GM12878 (cell line): ENCODE measurements around the gene PDGFD. TPM values are rescaled to one million over a fixed set of nuclear protein-coding genes. Genes with fewer than 3 reads are reported as not detected.
A peak's percentile ranks its signal among the peaks of the same experiment; 100 is the strongest.

Experiments
- CUX1 ChIP-seq: IDR thresholded peaks from 2 replicates; pipeline ENCODE4 v1.6.1; 2012; ENCODE audit warnings: improper control_type of control experiment, low read depth, low read length; ENCODE audit not compliant: insufficient replicate concordance
- HDAC6 ChIP-seq: fragments of 200-600 bp; sonication (generic); IDR thresholded peaks from one replicate; pipeline ENCODE4 v1.8.0; 2017; ENCODE audit warnings: antibody characterized with exemption; ENCODE audit not compliant: unreplicated experiment
- IRF5 ChIP-seq: fragments of 450-650 bp; IDR thresholded peaks from 2 replicates; pipeline ENCODE4 v1.6.1; 2017; ENCODE audit warnings: borderline replicate concordance
- JUNB ChIP-seq: IDR thresholded peaks from 2 replicates; pipeline ENCODE4 v1.6.1; 2016; ENCODE audit warnings: antibody characterized with exemption, mild to moderate bottlenecking
- KAT2A ChIP-seq: conservative IDR thresholded peaks from 2 replicates; pipeline ENCODE4 v1.6.1; 2011; ENCODE audit warnings: low read depth, low read length; ENCODE audit not compliant: control insufficient read depth
- MTA3 ChIP-seq: IDR thresholded peaks from 2 replicates; pipeline ENCODE4 v1.6.1; 2012; ENCODE audit warnings: low read length, inconsistent platforms, borderline replicate concordance
- MXI1 ChIP-seq: fragments of 150-350 bp; IDR thresholded peaks from 2 replicates; pipeline ENCODE4 v1.6.1; 2011; ENCODE audit warnings: low read depth, mild to moderate bottlenecking, inconsistent platforms, low read length, improper control_type of control experiment
- NR2C2 ChIP-seq: IDR thresholded peaks from 2 replicates; pipeline ENCODE4 v1.6.1; 2011; ENCODE audit warnings: borderline replicate concordance, low read depth; ENCODE audit not compliant: control insufficient read depth, insufficient read length
- NRF1 ChIP-seq: conservative IDR thresholded peaks from 2 replicates; pipeline ENCODE4 v1.6.1; 2011; ENCODE audit warnings: mild to moderate bottlenecking, low read depth, low read length, improper control_type of control experiment
- PAX5 ChIP-seq: IDR thresholded peaks from 2 replicates; pipeline ENCODE4 v1.6.1; 2011; ENCODE audit warnings: low read depth, low read length, borderline replicate concordance
- PKNOX1 ChIP-seq: fragments of 450-650 bp; IDR thresholded peaks from 2 replicates; pipeline ENCODE4 v1.6.1; 2016; ENCODE audit warnings: mild to moderate bottlenecking
- SMARCA5 ChIP-seq: fragments of 450-650 bp; IDR thresholded peaks from 2 replicates; pipeline ENCODE4 v1.6.1; 2017; ENCODE audit warnings: mild to moderate bottlenecking
- SPI1 ChIP-seq: IDR thresholded peaks from 2 replicates; pipeline ENCODE4 v1.6.1; 2011; ENCODE audit warnings: low read depth, mild to moderate bottlenecking, low read length, moderate library complexity, borderline replicate concordance; ENCODE audit not compliant: insufficient read depth
- STAT3 ChIP-seq: IDR thresholded peaks from 2 replicates; pipeline ENCODE4 v1.6.1; 2011; ENCODE audit warnings: low read depth, low read length, improper control_type of control experiment
- TCF3 ChIP-seq: IDR thresholded peaks from 2 replicates; pipeline ENCODE4 v1.6.1; 2012; ENCODE audit warnings: low read depth, mild to moderate bottlenecking, low read length, borderline replicate concordance; ENCODE audit not compliant: insufficient read depth
- YBX1 ChIP-seq: fragments of 450-650 bp; IDR thresholded peaks from 2 replicates; pipeline ENCODE4 v1.6.1; 2016; ENCODE audit warnings: antibody characterized with exemption
- polyA plus RNA-seq, 11 experiments: library from polyadenylated mRNA; depleted of rRNA in 4 of 11; unstranded in 6 of 11; stranded (reverse) in 5 of 11; fragments of >200 nt; fragmentation: Nextera tagmentation in 4 of 11; fragmentation: Illumina TruSeq in 1 of 11; extraction: Ambion mirVana in 4 of 11; extraction: Trizol in 1 of 11; gene quantifications; 1 replicate in 1 of 11; 2 replicates in 10 of 11; pipeline versions ENCODE4 v1.2.1 to v1.2.3, GENCODE V29; 2011 to 2016; ENCODE audit warnings: inconsistent platforms in 2 of 11, missing spikeins in 2 of 11, low read depth in 1 of 11
- total RNA-seq, 4 experiments: library from RNA; depleted of rRNA in 3 of 4; stranded (reverse); fragments of >200 nt in 3 of 4; fragmentation: Illumina TruSeq in 1 of 4; extraction: Trizol in 1 of 4; gene quantifications; 2 replicates each; pipeline versions ENCODE4 v1.2.1 to v1.2.3, GENCODE V29; 2013 to 2021

PDGFD gene
- total and polyA plus RNA-seq, 10 of the 15 experiments (the other 5 are each of a cell fraction or from before 2014, with no cell fraction given): 0.05 to 0.13 TPM; not detected in 8

GRCh38 chr11:103970701-103971249 is 193.2 kb downstream of the PDGFD start (continued):
- TF ChIP-seq PKNOX1 (peak; percentile 38; the same call in 1 of the 2 replicates), KAT2A (no peak), MTA3 (no peak), HDAC6 (no peak), SPI1 (peak; percentile 90), STAT3 (no peak), IRF5 (no peak), NRF1 (no peak), SMARCA5 (no peak), JUNB (no peak), CUX1 (no peak), TCF3 (no peak), MXI1 (no peak), NR2C2 (no peak), YBX1 (no peak), PAX5 (no peak)
- TF ChIP-seq, all 136 proteins: peak for 10
